ENCODE measurements around the gene ANAPC16. TPM values are rescaled to one million over a fixed set of nuclear protein-coding genes. Genes with fewer than 3 reads are reported as not detected.
"Not testable (repeated sequence)": the region's sequence is repeated elsewhere in the genome, so short reads cannot be mapped to it uniquely, and the experiment has no call there.

Gene ANAPC16
- total RNA-seq, 1 donor from 2014 or later = 37.0 TPM

GRCh38 chr10:72277340-72277995, 61.7 kb downstream of the ANAPC16 start:
- no peak for TF ChIP-seq CTCF (IDR thresholded peaks at IDR 0.05; ENCODE audit: partially characterized antibody, unreplicated experiment)
- no peak overlapping the region for H3K4me3 Mint-ChIP-seq (ENCODE audit: unreplicated experiment)

GRCh38 chr10:72277996-72278667, 62.3 kb downstream of the ANAPC16 start:
- no peak overlapping the region for H3K4me3 Mint-ChIP-seq (ENCODE audit: unreplicated experiment)
- no peak for DNase-seq
- H3K4me1 Mint-ChIP-seq (ENCODE audit: low read depth, unreplicated experiment) = peaks cover 15% of the 10 kb centered on the region
- H3K9me3 Mint-ChIP-seq (ENCODE audit: unreplicated experiment) = peaks cover 14% of the 10 kb centered on the region
- H3K27me3 Mint-ChIP-seq (ENCODE audit: unreplicated experiment) = peaks cover 12% of the 10 kb centered on the region
- no peak for TF ChIP-seq CTCF (IDR thresholded peaks at IDR 0.05; ENCODE audit: partially characterized antibody, unreplicated experiment)
- peaks cover 6% of the 10 kb centered on the region for H3K36me3 Mint-ChIP-seq (ENCODE audit: unreplicated experiment)
- H3K27ac Mint-ChIP-seq (ENCODE audit: unreplicated experiment) = no peak overlapping the region

More at GRCh38 chr10:72277340-72277995, 61.7 kb downstream of the ANAPC16 start:
- no peak overlapping the region for H3K27ac Mint-ChIP-seq (ENCODE audit: unreplicated experiment)
- H3K4me1 Mint-ChIP-seq (ENCODE audit: low read depth, unreplicated experiment) = peaks cover 19% of the 10 kb centered on the region
- no peak for DNase-seq
- peaks cover 18% of the 10 kb centered on the region for H3K9me3 Mint-ChIP-seq (ENCODE audit: unreplicated experiment)
- peaks cover 6% of the 10 kb centered on the region for H3K36me3 Mint-ChIP-seq (ENCODE audit: unreplicated experiment)
- H3K27me3 Mint-ChIP-seq (ENCODE audit: unreplicated experiment) = peaks cover 14% of the 10 kb centered on the region

DNA sequence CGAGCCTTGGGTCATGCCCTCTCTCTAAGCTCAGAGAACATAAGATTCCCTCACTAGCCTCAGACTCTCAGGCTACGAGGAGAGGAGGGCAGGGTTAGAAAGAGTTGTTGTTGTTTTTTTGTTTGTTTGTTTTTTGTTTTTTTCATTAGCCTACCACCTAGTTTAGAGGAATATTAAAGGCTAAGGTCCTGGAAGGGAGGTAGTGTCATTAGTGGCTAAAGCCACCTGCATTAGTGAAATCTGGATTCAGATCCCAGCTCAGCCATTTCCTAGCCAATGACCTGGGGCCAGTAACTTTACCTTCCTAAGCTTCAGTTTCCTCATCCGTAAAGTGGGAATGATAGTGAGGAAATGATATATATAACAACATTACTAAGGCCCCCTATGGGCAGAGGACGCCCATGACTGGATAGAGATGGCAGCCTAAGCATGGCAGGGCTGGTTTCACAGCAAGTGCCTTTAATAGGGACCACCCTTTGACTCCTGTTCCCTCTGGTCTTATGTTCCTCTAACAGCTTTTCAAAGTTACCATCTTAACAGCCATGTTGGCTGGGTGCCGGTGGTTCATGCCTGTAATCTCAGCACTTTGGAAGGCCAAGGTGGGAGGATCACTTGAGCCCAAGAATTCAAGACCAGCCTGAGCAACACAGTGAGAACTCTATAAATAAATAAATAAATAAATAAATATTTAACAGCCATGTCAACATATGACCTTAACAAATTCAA, 63.0 kb downstream of the ANAPC16 start:
- no peak overlapping the region for H3K27ac Mint-ChIP-seq (ENCODE audit: unreplicated experiment)
- peaks cover 11% of the 10 kb centered on the region for H3K27me3 Mint-ChIP-seq (ENCODE audit: unreplicated experiment)
- H3K4me1 Mint-ChIP-seq (ENCODE audit: low read depth, unreplicated experiment) = peaks cover 15% of the 10 kb centered on the region
- no peak overlapping the region for H3K4me3 Mint-ChIP-seq (ENCODE audit: unreplicated experiment)
- H3K9me3 Mint-ChIP-seq (ENCODE audit: unreplicated experiment) = peaks cover 11% of the 10 kb centered on the region
- TF ChIP-seq CTCF (IDR thresholded peaks at IDR 0.05; ENCODE audit: partially characterized antibody, unreplicated experiment) = no peak
- no peak for DNase-seq
- H3K36me3 Mint-ChIP-seq (ENCODE audit: unreplicated experiment) = peaks cover 6% of the 10 kb centered on the region

- H3K27ac Mint-ChIP-seq (ENCODE audit: unreplicated experiment); DNase-seq; H3K9me3 Mint-ChIP-seq (ENCODE audit: unreplicated experiment); H3K27me3 Mint-ChIP-seq (ENCODE audit: unreplicated experiment); H3K4me3 Mint-ChIP-seq (ENCODE audit: unreplicated experiment); H3K36me3 Mint-ChIP-seq (ENCODE audit: unreplicated experiment): not testable (repeated sequence)
- peaks cover 15% of the 10 kb centered on the region for H3K4me1 Mint-ChIP-seq (ENCODE audit: low read depth, unreplicated experiment)
Observed at GRCh38 chr10:72279587-72279986, 63.8 kb downstream of the ANAPC16 start.

DNA sequence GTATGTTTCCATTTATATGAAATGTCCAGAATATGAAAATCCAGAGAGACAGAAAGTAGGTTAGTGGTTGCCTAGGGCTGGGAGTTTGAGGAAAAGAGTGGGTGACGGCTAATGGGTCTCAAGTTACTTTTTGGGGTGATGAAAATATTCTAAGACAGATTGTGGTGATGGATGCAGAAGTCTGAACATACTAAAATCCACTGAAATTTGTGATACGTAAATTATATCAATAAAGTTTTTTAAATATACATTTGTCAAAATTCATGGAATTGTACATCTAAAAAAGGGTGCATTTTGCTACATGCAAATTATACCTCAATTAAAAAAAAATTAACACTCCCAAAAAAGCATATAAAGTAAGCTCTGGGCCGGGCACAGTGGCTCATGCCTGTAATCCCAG, 67.3 kb downstream of the ANAPC16 start:
- no peaks in the 10 kb centered on the region for H3K9me3 Mint-ChIP-seq (ENCODE audit: unreplicated experiment)
- H3K27me3 Mint-ChIP-seq (ENCODE audit: unreplicated experiment) = peaks cover 4% of the 10 kb centered on the region
- H3K36me3 Mint-ChIP-seq (ENCODE audit: unreplicated experiment) = peaks cover 5% of the 10 kb centered on the region
- no peak for DNase-seq
- no peak overlapping the region for H3K27ac Mint-ChIP-seq (ENCODE audit: unreplicated experiment)
- H3K4me3 Mint-ChIP-seq (ENCODE audit: unreplicated experiment) = no peak overlapping the region
- H3K4me1 Mint-ChIP-seq (ENCODE audit: low read depth, unreplicated experiment) = no peaks in the 10 kb centered on the region
- no peak for TF ChIP-seq CTCF (IDR thresholded peaks at IDR 0.05; ENCODE audit: partially characterized antibody, unreplicated experiment)

Other genes starting within 250 kb of the ANAPC16 start
- 362 TPM for gene SPOCK2, start 127.5 kb upstream of the ANAPC16 start, total RNA-seq (ENCODE audit: unreplicated experiment)
- 33.3 TPM for gene ASCC1, start 264 bp downstream of the ANAPC16 start, total RNA-seq (ENCODE audit: unreplicated experiment)
- gene DDIT4, start 57.9 kb downstream of the ANAPC16 start, total RNA-seq (ENCODE audit: unreplicated experiment) = 153 TPM
- gene DNAJB12, start 138.9 kb downstream of the ANAPC16 start, total RNA-seq (ENCODE audit: unreplicated experiment) = 23.0 TPM

Data from glutamatergic neuron (in vitro differentiated cells).